ENCODE data around the gene MAPKAP1.

MAPKAP1 gene

GRCh38 chr9:125399165-125399564, 307.8 kb downstream of the MAPKAP1 start:
- DNase-seq (ENCODE audit: low read depth in 2 of 3, low spot score in 2 of 3), result no peak

GRCh38 chr9:125398243-125398642, 308.8 kb downstream of the MAPKAP1 start:
- no peak for DNase-seq (ENCODE audit: low read depth in 2 of 3, low spot score in 2 of 3)

- DNase-seq (ENCODE audit: low read depth in 2 of 3, low spot score in 2 of 3), result no peak
These were observed 309.3 kb downstream of the MAPKAP1 start for GRCh38 chr9:125397736-125398135.

GRCh38 chr9:125396799-125397198, 310.2 kb downstream of the MAPKAP1 start:
- DNase-seq (ENCODE audit: low read depth in 2 of 3, low spot score in 2 of 3), result no peak

GRCh38 chr9:125393426-125393825, 313.6 kb downstream of the MAPKAP1 start:
- no peak for DNase-seq (ENCODE audit: low read depth in 2 of 3, low spot score in 2 of 3)

- no peak for DNase-seq (ENCODE audit: low read depth in 2 of 3, low spot score in 2 of 3)
These were observed 315.3 kb downstream of the MAPKAP1 start for GRCh38 chr9:125391704-125392103.

GRCh38 chr9:125388978-125389377, 318.0 kb downstream of the MAPKAP1 start:
- DNase-seq (ENCODE audit: low read depth in 2 of 3, low spot score in 2 of 3), result no peak

GRCh38 chr9:125387861-125388524, 319.0 kb downstream of the MAPKAP1 start:
- no peak for DNase-seq (ENCODE audit: low read depth in 2 of 3, low spot score in 2 of 3)
